HEK293 (cell line): Measurements from ENCODE around the gene WDPCP.

Experiments
- ZEB2 ChIP-seq: fragments of 450-650 bp; formaldehyde crosslinking; IDR thresholded peaks from 2 replicates; pipeline ENCODE4 v1.5.1; 2016; ENCODE audit warnings: missing biosample characterization, missing genetic modification characterization
- ZNF138 ChIP-seq: fragments of 450-650 bp; formaldehyde crosslinking; IDR thresholded peaks from 2 replicates; pipeline ENCODE4 v1.5.1; 2016; ENCODE audit warnings: missing biosample characterization, missing genetic modification characterization, borderline replicate concordance

DNA sequence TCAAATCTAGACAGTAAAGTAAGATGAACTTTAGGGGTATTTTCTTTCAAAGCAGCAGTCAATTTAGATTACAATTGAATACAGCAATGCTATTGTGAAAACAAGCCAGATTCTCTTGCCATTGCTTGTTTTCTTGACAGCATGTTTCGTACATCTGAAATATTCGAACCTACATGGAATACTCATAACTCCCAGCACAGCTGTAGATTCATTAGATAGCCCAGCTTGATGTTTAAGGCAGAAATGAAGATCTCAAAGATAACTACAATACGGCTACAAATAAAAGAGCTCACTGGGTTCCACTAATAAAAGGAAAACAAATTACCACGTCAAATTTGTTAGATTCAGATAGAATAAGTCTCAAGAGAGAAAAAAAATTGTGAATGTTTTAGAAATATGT, 208.8 kb downstream of the WDPCP start:
- TF ChIP-seq ZNF138 (no peak), ZEB2 (tag by site-specific recombination) (no peak)
